ENCODE measurements around the gene FOXE1. TPM values are rescaled to one million over a fixed set of nuclear protein-coding genes. Genes with fewer than 3 reads are reported as not detected.

The FOXE1 gene
- total RNA-seq, 1 experiment from 2014 or later: not detected

GRCh38 chr9:97842960-97843359 is 10.1 kb upstream of the FOXE1 start:
- Histone ChIP-seq H2BK20ac (ENCODE audit: low read depth, low read length, poor library complexity, severe bottlenecking) (no peak overlapping the region), H4K20me1 (ENCODE audit: control insufficient read depth, insufficient read depth, insufficient read length) (no peaks in the 10 kb centered on the region), H3K9ac (ENCODE audit: extremely low read depth, insufficient read length, low read length) (no peak overlapping the region), H2AFZ (ENCODE audit: low read length) (no peak overlapping the region), H3K79me1 (ENCODE audit: insufficient read depth, low read depth, low read length, poor library complexity, severe bottlenecking) (no peaks in the 10 kb centered on the region), H3K4me2 (ENCODE audit: insufficient read depth, insufficient read length, low read length) (no peak overlapping the region), H3K27ac (ENCODE audit: insufficient read length, low read depth, low read length) (no peak overlapping the region), H3K79me2 (ENCODE audit: insufficient read depth, low read length) (no peaks in the 10 kb centered on the region), H3K4ac (ENCODE audit: low read depth, low read length) (no peak overlapping the region), H3K4me1 (ENCODE audit: insufficient read depth, low read length) (peaks cover 4% of the 10 kb centered on the region; the same call in 1 of the 2 replicates), H2BK15ac (ENCODE audit: low read depth, low read length) (no peak overlapping the region), H3K23me2 (ENCODE audit: insufficient read length, low read depth, low read length, poor library complexity, severe bottlenecking) (peaks cover 5% of the 10 kb centered on the region), H3K18ac (ENCODE audit: insufficient read length, low read depth, low read length) (no peak overlapping the region), H2BK120ac (ENCODE audit: low read depth, low read length, poor library complexity, severe bottlenecking) (no peak overlapping the region), H4K91ac (ENCODE audit: insufficient read length, low read depth, low read length) (no peak overlapping the region), H3K27me3 (ENCODE audit: insufficient read depth, low read length) (peaks cover 23% of the 10 kb centered on the region), H3K23ac (ENCODE audit: insufficient read length, low read depth, low read length) (no peak overlapping the region), H2AK5ac (ENCODE audit: insufficient read length, low read length) (no peak overlapping the region), H3K9me3 (ENCODE audit: control insufficient read depth, low read depth, low read length) (no peaks in the 10 kb centered on the region), H4K8ac (replicated peaks; ENCODE audit: insufficient read length, low read depth, low read length) (no peak overlapping the region), H3K14ac (ENCODE audit: insufficient read depth, low read length) (no peak overlapping the region), H3T11ph (ENCODE audit: low read length) (no peak overlapping the region), H4K5ac (ENCODE audit: insufficient read length, low read depth, low read length) (no peak overlapping the region), H2BK12ac (ENCODE audit: insufficient read length, low read depth, low read length) (no peak overlapping the region), H3K56ac (ENCODE audit: insufficient read length, low read depth, low read length) (no peak overlapping the region), H2BK5ac (ENCODE audit: insufficient read length, low read length) (no peak overlapping the region)
- Mint-ChIP-seq H3K27me3 (ENCODE audit: low read depth) (peaks cover 66% of the 10 kb centered on the region), H3K36me3 (ENCODE audit: insufficient read depth in 1 of 3, low read depth in 3 of 3) (no peaks in the 10 kb centered on the region), H3K27ac (no peak overlapping the region), H3K4me1 (peaks cover 12 to 19% of the 10 kb centered on the region in 2 experiments), H3K9me3 (no peaks in the 10 kb centered on the region; a peak in 2 of 5 replicates), H3K4me3 (no peak overlapping the region)
- no CpG with 5 or more reads among the region's 2 CpGs for WGBS (ENCODE audit: extremely low coverage, insufficient read length, low lambda C conversion rate)
- DNase-seq: no peak
- no peak for TF ChIP-seq CTCF (conservative IDR thresholded peaks at IDR 0.05)
